CD4-positive, alpha-beta T cell (primary cell): ENCODE measurements around the gene ATP8A1. TPM values are rescaled to one million over a fixed set of nuclear protein-coding genes. Genes with fewer than 3 reads are reported as not detected.
"Not testable (repeated sequence)": the region's sequence is repeated elsewhere in the genome, so short reads cannot be mapped to it uniquely, and the experiment has no call there.

Experiments used
- ATAC-seq: fragments of 200-7000 bp; cut with Tn5 transposase; one replicate; pipeline ENCODE4 v1.10.0; 2022; ENCODE audit warnings: mild to moderate bottlenecking; ENCODE audit not compliant: poor library complexity
- CTCF ChIA-PET: fragments of 350-600 bp; sonication (Branson Sonifier 250); formaldehyde crosslinking; loops from one replicate; lab custom pipeline; 2021; ENCODE audit warnings: antibody characterized with exemption, inconsistent platforms; lab: Charles Lee
- POLR2A ChIA-PET: fragments of 350-600 bp; sonication (Branson Sonifier 250); formaldehyde crosslinking; loops from one replicate; lab custom pipeline; 2021; ENCODE audit warnings: antibody characterized with exemption, inconsistent platforms; lab: Charles Lee
- DNase-seq, 14 experiments: peaks; one replicate each; pipeline ENCODE4 v3.0.0-alpha.2; 2013 to 2020; ENCODE audit warnings: mixed read lengths in 2 of 14
- H3K27ac ChIP-seq, 2 donors: one replicate each; pipeline versions ENCODE4 v1.5.1 to v1.7.0; 2013; ENCODE audit warnings: low read length in 2 of 2, low read depth in 1 of 2, mild to moderate bottlenecking in 1 of 2
- H3K27me3 ChIP-seq, 2 experiments: 1 replicate in 1 of 2; 2 replicates in 1 of 2; pipeline versions ENCODE4 v1.6.1 to v1.7.0; 2013; ENCODE audit warnings: low read length in 2 of 2, control low read depth in 1 of 2, mild to moderate bottlenecking in 1 of 2, moderate library complexity in 1 of 2; ENCODE audit not compliant: insufficient read depth in 2 of 2, control insufficient read depth in 1 of 2
- H3K36me3 ChIP-seq: one replicate; pipeline ENCODE4 v1.6.1; 2013; ENCODE audit warnings: low read length, control low read depth; ENCODE audit not compliant: insufficient read depth
- H3K4me1 ChIP-seq: one replicate; pipeline ENCODE4 v1.6.1; 2013; ENCODE audit warnings: low read length, control low read depth; ENCODE audit not compliant: insufficient read depth
- H3K4me3 ChIP-seq: one replicate; pipeline ENCODE4 v1.5.1; 2013; ENCODE audit warnings: mild to moderate bottlenecking, low read length, moderate library complexity
- H3K9me3 ChIP-seq, 2 experiments: 1 replicate in 1 of 2; 2 replicates in 1 of 2; pipeline versions ENCODE4 v1.6.1 to v1.7.0; 2013; ENCODE audit warnings: low read length in 2 of 2, mild to moderate bottlenecking in 2 of 2, control low read depth in 1 of 2, moderate library complexity in 1 of 2; ENCODE audit not compliant: control insufficient read depth in 1 of 2, insufficient read depth in 1 of 2
- H3K27ac Mint-ChIP-seq: one replicate; pipeline ENCODE4 v1.8.0; 2020; ENCODE audit warnings: mixed read lengths
- H3K27me3 Mint-ChIP-seq: one replicate; pipeline ENCODE4 v1.8.0; 2021; ENCODE audit warnings: mixed read lengths
- H3K36me3 Mint-ChIP-seq: one replicate; pipeline ENCODE4 v1.8.0; 2021; ENCODE audit warnings: low read depth, mixed read lengths
- H3K4me1 Mint-ChIP-seq: one replicate; pipeline ENCODE4 v1.8.0; 2021; ENCODE audit warnings: low read depth, mixed read lengths
- H3K4me3 Mint-ChIP-seq: one replicate; pipeline ENCODE4 v1.8.0; 2020; ENCODE audit warnings: mild to moderate bottlenecking, mixed read lengths
- H3K9me3 Mint-ChIP-seq: one replicate; pipeline ENCODE4 v1.8.0; 2020; ENCODE audit warnings: mixed read lengths
- CTCF ChIP-seq: fragments of 200-600 bp; IDR thresholded peaks from one replicate; pipeline ENCODE4 v1.8.0; 2022; ENCODE audit warnings: antibody characterized with exemption, mild to moderate bottlenecking
- intact Hi-C, 2 experiments: fragments of 100-400 bp; cut with DNase I in 1 of 2; cut with micrococcal nuclease in 1 of 2; formaldehyde crosslinking; loops; one replicate each; pipeline versions ENCODE4 v1.15.1 to v1.9.0; 2023 to 2025; cut with DNase I, micrococcal nuclease
- total RNA-seq, 174 experiments: library from RNA in 2 of 174; stranded (reverse) in 2 of 174; gene quantifications; one replicate each; pipeline ENCODE4 v1.2.3 and lab custom pipeline; 2021 to 2026

ATP8A1 gene
- total RNA-seq, 2 experiments from 2014 or later: 44.9 to 45.5 TPM

- no peaks in the 10 kb centered on the region for H3K27me3 Mint-ChIP-seq
- ChIA-PET POLR2A (no interaction called here), CTCF (interaction anchor here (0.6 kb wide), 1 partner anchor 473 kb away, joined by 3 read pairs; no protein-coding TSS in a partner anchor)
- no peaks in the 10 kb centered on the region for H3K4me1 Mint-ChIP-seq
- H3K4me3 ChIP-seq: no peak overlapping the region
- no peaks in the 10 kb centered on the region for H3K27me3 ChIP-seq
- no peak for TF ChIP-seq CTCF
- intact Hi-C loops: no loop called here
- no peaks in the 10 kb centered on the region for H3K9me3 Mint-ChIP-seq
- H3K36me3 ChIP-seq: no peaks in the 10 kb centered on the region
- H3K9me3 ChIP-seq: no peaks in the 10 kb centered on the region
- H3K27ac ChIP-seq: no peak overlapping the region
- ATAC-seq: no peak
- no peak overlapping the region for H3K27ac Mint-ChIP-seq
- no peak overlapping the region for H3K4me3 Mint-ChIP-seq
- no peak for DNase-seq
- H3K36me3 Mint-ChIP-seq: peaks cover 37% of the 10 kb centered on the region
- H3K4me1 ChIP-seq: no peaks in the 10 kb centered on the region
Observed at GRCh38 chr4:42470023-42470422, 186.9 kb downstream of the ATP8A1 start.

GRCh38 chr4:42467777-42468176, 189.1 kb downstream of the ATP8A1 start:
- ATAC-seq, H3K27me3 ChIP-seq, H3K27ac ChIP-seq, H3K4me3 ChIP-seq, H3K4me3 Mint-ChIP-seq, POLR2A ChIA-PET, H3K9me3 Mint-ChIP-seq, H3K9me3 ChIP-seq, H3K27me3 Mint-ChIP-seq, H3K4me1 ChIP-seq, H3K27ac Mint-ChIP-seq, CTCF ChIA-PET, DNase-seq, H3K4me1 Mint-ChIP-seq, intact Hi-C loops: not testable (repeated sequence)
- peaks cover 13% of the 10 kb centered on the region for H3K36me3 ChIP-seq
- peaks cover 48% of the 10 kb centered on the region for H3K36me3 Mint-ChIP-seq

GRCh38 chr4:42466273-42466844, 190.5 kb downstream of the ATP8A1 start:
- Mint-ChIP-seq H3K4me1 (no peaks in the 10 kb centered on the region), H3K36me3 (peaks cover 62% of the 10 kb centered on the region), H3K27ac (no peak overlapping the region), H3K4me3 (no peak overlapping the region), H3K9me3 (no peaks in the 10 kb centered on the region), H3K27me3 (no peaks in the 10 kb centered on the region)
- no peak overlapping the region for H3K4me3 ChIP-seq
- H3K4me1 ChIP-seq: no peaks in the 10 kb centered on the region
- intact Hi-C loops: no loop called here
- DNase-seq: no peak
- ATAC-seq: no peak
- H3K9me3 ChIP-seq: peaks cover 0 to 7% of the 10 kb centered on the region in 2 experiments
- H3K27ac ChIP-seq: no peak overlapping the region
- no peaks in the 10 kb centered on the region for H3K27me3 ChIP-seq
- no peak for TF ChIP-seq CTCF
- POLR2A ChIA-PET: no interaction called here
- peaks cover 19% of the 10 kb centered on the region for H3K36me3 ChIP-seq
- CTCF ChIA-PET: no interaction called here

GRCh38 chr4:42464550-42465094, 192.3 kb downstream of the ATP8A1 start:
- ATAC-seq (no peak), DNase-seq (no peak)
- Histone ChIP-seq H3K27ac (no peak overlapping the region), H3K4me3 (no peak overlapping the region), H3K36me3 (peaks cover 19% of the 10 kb centered on the region), H3K9me3 (peaks cover 0 to 7% of the 10 kb centered on the region in 2 experiments), H3K27me3 (no peaks in the 10 kb centered on the region), H3K4me1 (no peaks in the 10 kb centered on the region)
- Mint-ChIP-seq H3K27me3 (no peaks in the 10 kb centered on the region), H3K4me1 (no peaks in the 10 kb centered on the region), H3K27ac (no peak overlapping the region), H3K4me3 (no peak overlapping the region), H3K9me3 (no peaks in the 10 kb centered on the region), H3K36me3 (peaks cover 75% of the 10 kb centered on the region)
- intact Hi-C loops: no loop called here
- POLR2A ChIA-PET: no interaction called here
- no peak for TF ChIP-seq CTCF
- CTCF ChIA-PET: interaction anchor here (0.7 kb wide), 1 partner anchor 346 kb away, joined by 3 read pairs; no protein-coding TSS in a partner anchor

GRCh38 chr4:42461216-42461615, 195.7 kb downstream of the ATP8A1 start:
- H3K4me3 ChIP-seq, H3K4me1 Mint-ChIP-seq, intact Hi-C loops, CTCF ChIA-PET, ATAC-seq, H3K9me3 Mint-ChIP-seq, DNase-seq, H3K27me3 Mint-ChIP-seq, H3K9me3 ChIP-seq, POLR2A ChIA-PET, H3K27ac Mint-ChIP-seq, H3K27ac ChIP-seq, H3K4me3 Mint-ChIP-seq, H3K27me3 ChIP-seq, H3K4me1 ChIP-seq: not testable (repeated sequence)
- H3K36me3 ChIP-seq: peaks cover 19% of the 10 kb centered on the region
- peaks cover 73% of the 10 kb centered on the region for H3K36me3 Mint-ChIP-seq
